Aorta (tissue), 5 donors: Measurements from ENCODE around the gene CAMSAP1. TPM values are rescaled to one million over a fixed set of nuclear protein-coding genes. Genes with fewer than 3 reads are reported as not detected.
A peak's percentile ranks its signal among the peaks of the same experiment; 100 is the strongest.
"Not testable (repeated sequence)": the region's sequence is repeated elsewhere in the genome, so short reads cannot be mapped to it uniquely, and the experiment has no call there.

ENCODE experiments used
- ATAC-seq: fragments of 200-7000 bp; cut with Tn5 transposase; one replicate; pipeline ENCODE4 v1.9.1; 2022; ENCODE audit warnings: moderate library complexity; ENCODE audit not compliant: low FRiP score
- DNase-seq, 2 donors: peaks; one replicate each; pipeline ENCODE4 v3.0.0-alpha.2; 2020
- H3K27ac ChIP-seq, 2 donors: one replicate each; pipeline ENCODE4 v1.5.1; 2013; ENCODE audit warnings: low read length in 2 of 2, mild to moderate bottlenecking in 2 of 2, moderate library complexity in 2 of 2, control low read depth in 1 of 2, inconsistent platforms in 1 of 2, low read depth in 1 of 2
- H3K27me3 ChIP-seq, 2 donors: one replicate each; pipeline ENCODE4 v1.6.1; 2013; ENCODE audit warnings: control low read depth in 1 of 2, low read length in 1 of 2, mild to moderate bottlenecking in 1 of 2, moderate library complexity in 1 of 2; ENCODE audit not compliant: insufficient read depth in 2 of 2, control insufficient read depth in 1 of 2
- H3K36me3 ChIP-seq, 2 donors: one replicate each; pipeline ENCODE4 v1.6.1; 2013; ENCODE audit warnings: control low read depth in 1 of 2, low read length in 1 of 2, mild to moderate bottlenecking in 1 of 2; ENCODE audit not compliant: insufficient read depth in 2 of 2, control insufficient read depth in 1 of 2
- H3K4me1 ChIP-seq, 2 donors: one replicate each; pipeline ENCODE4 v1.6.1; 2013; ENCODE audit warnings: low read length in 2 of 2, control low read depth in 1 of 2, mild to moderate bottlenecking in 1 of 2, moderate library complexity in 1 of 2; ENCODE audit not compliant: insufficient read depth in 2 of 2, control insufficient read depth in 1 of 2
- H3K4me3 ChIP-seq, 2 donors: one replicate each; pipeline ENCODE4 v1.5.1; 2013; ENCODE audit warnings: low read length in 2 of 2, control low read depth in 1 of 2, mild to moderate bottlenecking in 1 of 2
- H3K9me3 ChIP-seq: one replicate; pipeline ENCODE4 v1.6.1; 2013; ENCODE audit warnings: mild to moderate bottlenecking, low read length; ENCODE audit not compliant: control insufficient read depth
- WGBS, 2 donors: extraction: QIAGEN DNeasy Blood & Tissue Kit; methylation state at CpG; one replicate each; pipeline ENCODE4 v1.1.7; 2013; 5-methylcytosine and 5-hydroxymethylcytosine counted together
- intact Hi-C, 2 donors: fragments of 100-400 bp; cut with DNase I; formaldehyde crosslinking; loops; one replicate each; pipeline versions ENCODE4 v1.14.2 to v1.15.0; 2022
- polyA plus RNA-seq, 2 donors: library from polyadenylated mRNA; stranded (reverse); fragments of 200-250 nt; gene quantifications; one replicate each; pipeline ENCODE4 v1.2.3, GENCODE V29; 2013
- total RNA-seq, 2 donors: library from RNA; stranded (reverse); fragmentation: NEBNext Ultra II Directional; extraction: Animal tissue kit (Norgen Biotek cat#: 25700); gene quantifications; one replicate each; pipeline ENCODE4 v1.2.1, GENCODE V29; 2021
- donor health status: healthy with polysubstance abuse.
- donor health status: Bipolar disorder and iron deficiency.
- donor health status: DM: no; HTN: no; CAD: no.
- donor health status: DM: no; HTN: no; CAD: no.
- donor health status: DM: yes; HTN: yes; CAD: no.

CAMSAP1 gene
- total and polyA plus RNA-seq, 4 donors, result 2.5 to 28.0 (median 15.8) TPM

DNA sequence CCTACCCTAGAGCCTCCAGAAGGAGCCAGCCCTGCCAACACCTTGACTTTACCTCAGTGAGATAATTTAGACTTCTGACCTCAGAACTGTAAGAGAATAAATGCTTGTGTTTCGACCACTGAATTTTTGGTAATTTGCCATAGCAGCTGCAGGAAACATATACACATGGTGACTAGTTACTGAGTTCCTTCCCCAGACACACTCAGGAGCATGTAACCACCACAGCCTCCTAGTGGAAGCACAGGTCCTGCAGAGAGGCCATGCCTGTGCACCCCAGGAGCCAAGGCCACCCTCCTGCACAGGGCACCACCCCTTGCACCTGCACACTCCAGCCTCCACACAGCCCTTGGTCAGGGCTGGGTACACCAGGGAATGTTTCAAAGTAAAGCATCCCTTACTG lies 7.6 kb upstream of the CAMSAP1 start:
- 98 to 100% methylated on average over 1 of the region's 1 CpG for WGBS, 2 donors
- Histone ChIP-seq H3K27ac (no peak overlapping the region), H3K9me3 (peaks cover 9% of the 10 kb centered on the region), H3K36me3 (peaks cover 6 to 11% of the 10 kb centered on the region in 2 donors), H3K4me3 (no peak overlapping the region), H3K27me3 (no peaks in the 10 kb centered on the region), H3K4me1 (no peaks in the 10 kb centered on the region)
- no peak for ATAC-seq
- peak in 1 of 2 donors; percentile 15 for DNase-seq
- intact Hi-C loops, result no loop called here

DNA sequence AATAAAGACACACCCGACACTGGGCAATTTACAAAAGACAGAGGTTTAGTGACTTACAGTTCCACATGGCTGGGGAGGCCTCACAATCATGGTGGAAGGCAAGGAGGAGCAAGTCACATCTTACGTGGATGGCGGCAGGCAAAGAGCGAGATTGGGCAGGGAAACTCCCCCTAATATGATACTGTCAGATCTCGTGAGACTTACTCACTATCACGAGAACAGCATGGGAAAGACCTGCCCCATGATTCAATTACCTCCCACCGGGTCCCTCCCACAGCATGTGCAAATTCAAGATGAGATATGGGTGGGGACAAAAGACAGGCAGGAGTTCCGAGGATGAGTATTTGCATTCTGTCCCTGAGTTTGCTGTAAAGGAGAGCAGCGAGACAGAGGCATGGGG lies 3.9 kb upstream of the CAMSAP1 start:
- intact Hi-C loops, ATAC-seq: not testable (repeated sequence)

GRCh38 chr9:135910757-135911156 lies 3.4 kb upstream of the CAMSAP1 start:
- ATAC-seq (no peak), DNase-seq (peak; percentile 33 to 73)
- Histone ChIP-seq H3K9me3 (peaks cover 7% of the 10 kb centered on the region), H3K36me3 (peaks cover 6 to 11% of the 10 kb centered on the region in 2 donors), H3K27ac (no peak overlapping the region), H3K4me1 (no peaks in the 10 kb centered on the region), H3K4me3 (no peak overlapping the region), H3K27me3 (no peaks in the 10 kb centered on the region)
- intact Hi-C loops, result no loop called here
- whole genome bisulfite sequencing, 2 donors, result 97% methylated on average over 9 of the region's 9 CpGs

More for the DNA sequence above, 3.9 kb upstream of the CAMSAP1 start:
- not testable (repeated sequence) for H3K4me1 ChIP-seq, H3K9me3 ChIP-seq, H3K27ac ChIP-seq, H3K4me3 ChIP-seq, H3K27me3 ChIP-seq
- 91 to 98% methylated on average over 9 of the region's 9 CpGs for WGBS, 2 donors
- peak in 1 of 2 donors; percentile 14 for DNase-seq
- peaks cover 6 to 11% of the 10 kb centered on the region in 2 donors for H3K36me3 ChIP-seq

DNA sequence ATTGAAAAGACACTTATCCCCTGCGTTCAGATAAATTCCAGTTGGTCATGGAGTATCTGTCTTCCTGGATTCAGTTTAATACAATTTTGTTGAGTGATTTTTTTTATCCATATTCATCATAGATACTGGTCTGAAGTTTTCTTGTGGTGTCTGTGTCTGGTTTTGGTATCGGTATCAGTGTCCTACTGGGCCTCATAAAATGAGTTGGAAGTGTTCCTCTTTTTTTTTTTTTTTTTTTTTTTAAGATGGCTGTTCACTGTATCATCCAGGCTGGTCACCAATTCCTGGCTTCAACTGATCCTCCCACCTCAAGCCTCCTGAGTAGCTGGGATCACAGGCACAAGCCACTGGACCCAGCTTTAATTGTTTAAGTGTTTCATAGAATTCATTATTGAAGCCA lies 2.9 kb upstream of the CAMSAP1 start:
- ATAC-seq (no peak), DNase-seq (peak in 1 of 2 donors; percentile 2)
- Histone ChIP-seq H3K9me3 (peaks cover 7% of the 10 kb centered on the region), H3K4me1 (no peaks in the 10 kb centered on the region), H3K4me3 (no peak overlapping the region), H3K27me3 (no peaks in the 10 kb centered on the region), H3K36me3 (peaks cover 5 to 11% of the 10 kb centered on the region in 2 donors), H3K27ac (no peak overlapping the region)
- intact Hi-C loops, result no loop called here
- WGBS, 2 donors, result 99 to 100% methylated on average over 2 of the region's 2 CpGs

DNA sequence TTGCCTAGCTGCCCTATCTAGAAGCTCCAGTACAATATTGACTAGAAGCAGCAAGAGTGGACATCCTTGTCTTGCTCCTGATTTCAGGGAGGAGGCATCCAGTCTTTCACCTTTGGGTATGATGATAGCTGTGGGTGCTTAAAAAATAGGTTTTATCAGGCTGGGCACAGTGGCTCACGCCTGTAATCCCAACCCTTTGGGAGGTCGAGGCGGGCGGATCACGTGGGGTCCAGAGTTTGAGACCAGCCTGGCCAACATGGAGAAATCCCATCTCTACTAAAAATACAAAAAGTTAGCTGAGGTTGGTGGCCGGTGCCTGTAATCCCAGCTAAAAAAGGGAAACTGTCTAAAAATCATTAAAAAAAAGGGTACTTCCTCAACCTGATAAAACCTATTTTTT lies 2.0 kb upstream of the CAMSAP1 start:
- H3K27ac ChIP-seq, result no peak overlapping the region
- peaks cover 3% of the 10 kb centered on the region for H3K9me3 ChIP-seq
- WGBS, 2 donors, result 98 to 99% methylated on average over 6 of the region's 6 CpGs
- peak in 1 of 2 donors; percentile 26 for DNase-seq
- no peaks in the 10 kb centered on the region for H3K4me1 ChIP-seq
- no peak overlapping the region for H3K4me3 ChIP-seq
- H3K36me3 ChIP-seq, result peaks cover 3 to 6% of the 10 kb centered on the region in 2 donors
- no peaks in the 10 kb centered on the region for H3K27me3 ChIP-seq
- intact Hi-C loops, result loop anchor here in 1 of 2 donors (5.0 to 10.0 kb wide), 3 partner anchors 47 to 335 kb away; partner anchors contain the start of gene QSOX2
- no peak for ATAC-seq

DNA sequence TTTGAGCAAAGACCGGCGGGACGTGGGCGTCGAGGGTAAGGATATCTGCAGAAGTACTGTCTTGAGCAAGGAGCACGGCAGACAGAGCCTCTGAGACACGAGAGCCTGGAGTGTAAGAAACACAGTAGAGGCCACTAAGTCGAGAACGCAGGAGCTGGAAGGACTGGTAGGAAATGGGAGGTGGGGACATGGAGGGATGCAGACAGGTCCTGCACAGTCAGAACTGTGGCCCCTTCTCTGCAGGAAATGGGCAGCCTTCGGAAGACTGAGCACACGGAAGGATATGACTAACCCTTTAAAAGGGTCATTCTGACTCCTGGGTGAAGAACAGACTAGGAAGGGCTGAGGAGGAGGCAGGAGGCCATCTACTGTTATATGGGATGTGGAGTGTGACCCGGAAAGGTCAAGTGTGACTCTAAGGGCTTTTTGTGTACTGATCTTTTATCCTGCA lies 1.4 kb upstream of the CAMSAP1 start:
- peaks cover 3% of the 10 kb centered on the region in 2 donors for H3K36me3 ChIP-seq
- H3K4me1 ChIP-seq, result no peaks in the 10 kb centered on the region
- no peaks in the 10 kb centered on the region for H3K9me3 ChIP-seq
- ATAC-seq (no peak), DNase-seq (peak in 1 of 2 donors; percentile 39)
- no peaks in the 10 kb centered on the region for H3K27me3 ChIP-seq
- H3K27ac ChIP-seq, result no peak overlapping the region
- H3K4me3 ChIP-seq, result no peak overlapping the region
- 94 to 96% methylated on average over 12 of the region's 12 CpGs for WGBS, 2 donors
- intact Hi-C loops, result loop anchor here in 1 of 2 donors (5.0 to 10.0 kb wide), 3 partner anchors 46 to 336 kb away; partner anchors contain the start of gene QSOX2

DNA sequence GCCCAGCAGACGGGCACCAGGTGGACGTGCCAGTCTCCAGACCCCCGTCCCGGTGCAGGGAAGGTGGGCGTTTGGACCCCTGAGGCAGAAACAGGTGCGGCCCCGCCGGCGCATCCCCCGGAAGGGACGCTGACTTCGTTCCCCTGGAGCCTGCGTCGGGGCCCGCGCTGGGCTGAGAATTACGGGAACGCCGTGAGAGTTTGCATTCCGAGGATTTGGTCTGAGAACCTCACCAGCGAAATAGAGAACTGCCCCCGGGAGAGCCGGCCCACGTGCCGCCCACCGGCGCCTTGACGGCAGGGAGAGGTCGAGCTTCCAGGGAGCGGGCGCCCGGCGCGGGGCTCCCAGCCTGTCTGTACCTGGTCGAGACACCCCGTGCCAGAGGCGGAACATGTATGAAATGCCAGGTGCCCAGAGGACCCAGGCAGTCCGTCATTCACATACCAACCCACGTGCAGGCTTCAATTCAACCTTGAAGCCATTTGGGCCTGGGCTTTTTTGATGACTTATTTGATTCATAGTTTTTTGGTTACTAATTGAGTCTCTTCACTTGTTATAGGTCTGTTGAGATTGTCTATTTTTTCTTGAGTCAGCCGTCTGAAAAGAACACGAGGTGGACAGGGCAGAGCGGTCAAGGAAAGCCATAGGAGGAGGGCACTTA lies 877 bp upstream of the CAMSAP1 start:
- WGBS, 2 donors, result 17 to 19% methylated on average over 42 of the region's 42 CpGs
- Histone ChIP-seq H3K4me1 (no peaks in the 10 kb centered on the region), H3K4me3 (peak overlapping the region; percentile 48 to 98), H3K27me3 (no peaks in the 10 kb centered on the region), H3K36me3 (no peaks in the 10 kb centered on the region), H3K9me3 (no peaks in the 10 kb centered on the region), H3K27ac (peak overlapping the region in 1 of 2 donors; percentile 17)
- intact Hi-C loops, result loop anchor here in 1 of 2 donors (5.0 to 10.0 kb wide), 3 partner anchors 46 to 337 kb away; partner anchors contain the start of gene QSOX2
- DNase-seq, result no peak
- ATAC-seq, result no peak

GRCh38 chr9:135907006-135907430 lies 328 bp downstream of the CAMSAP1 start:
- intact Hi-C loops, result loop anchor here in 1 of 2 donors (5.0 to 10.0 kb wide), 3 partner anchors 45 to 338 kb away; partner anchors contain the start of gene QSOX2
- WGBS, 2 donors, result 0% methylated on average over 34 to 69 of the region's 69 CpGs
- H3K4me1 ChIP-seq, result no peaks in the 10 kb centered on the region
- no peak overlapping the region for H3K27ac ChIP-seq
- DNase-seq (peak in 1 of 2 donors; percentile 54), ATAC-seq (no peak)
- no peaks in the 10 kb centered on the region for H3K27me3 ChIP-seq
- no peaks in the 10 kb centered on the region for H3K36me3 ChIP-seq
- peak overlapping the region; percentile 85 to 98 for H3K4me3 ChIP-seq
- H3K9me3 ChIP-seq, result no peaks in the 10 kb centered on the region
